Mesothelial cell of epicardium (in vitro differentiated cells): ENCODE results near the gene CCBE1. TPM values are rescaled to one million over a fixed set of nuclear protein-coding genes. Genes with fewer than 3 reads are reported as not detected.

Experiments used
- DNase-seq, 2 experiments: peaks; one replicate each; pipeline ENCODE4 v3.0.0; 2021; ENCODE audit warnings: low spot score in 2 of 2; ENCODE audit not compliant: unreplicated experiment in 2 of 2
- H3K27ac Mint-ChIP-seq: 2 replicates; pipeline ENCODE4 v1.8.0; 2021; ENCODE audit warnings: mixed read lengths
- H3K27me3 Mint-ChIP-seq: 2 replicates; pipeline ENCODE4 v1.8.0; 2021; ENCODE audit warnings: low read depth, mixed read lengths
- H3K36me3 Mint-ChIP-seq: 2 replicates; pipeline ENCODE4 v1.8.0; 2021; ENCODE audit warnings: mixed read lengths
- H3K4me1 Mint-ChIP-seq: 2 replicates; pipeline ENCODE4 v1.8.0; 2021; ENCODE audit warnings: mixed read lengths
- H3K4me3 Mint-ChIP-seq: 2 replicates; pipeline ENCODE4 v1.8.0; 2021; ENCODE audit warnings: mild to moderate bottlenecking, moderate library complexity, mixed read lengths
- H3K9me3 Mint-ChIP-seq: 2 replicates; pipeline ENCODE4 v1.8.0; 2021; ENCODE audit warnings: mixed read lengths
- total RNA-seq: library from RNA; stranded (reverse); gene quantifications from 3 replicates; pipeline ENCODE4 v1.2.1, GENCODE V29; 2021
- TF ChIP-seq, protein P1 (sequence below): fragments of 200-600 bp; sonication (generic); IDR thresholded peaks from one replicate; pipeline ENCODE4 v1.5.0; 2021; ENCODE audit warnings: antibody characterized with exemption; ENCODE audit not compliant: unreplicated experiment

Gene CCBE1
- total RNA-seq, 1 donor from 2014 or later = 71.1 TPM

DNA sequence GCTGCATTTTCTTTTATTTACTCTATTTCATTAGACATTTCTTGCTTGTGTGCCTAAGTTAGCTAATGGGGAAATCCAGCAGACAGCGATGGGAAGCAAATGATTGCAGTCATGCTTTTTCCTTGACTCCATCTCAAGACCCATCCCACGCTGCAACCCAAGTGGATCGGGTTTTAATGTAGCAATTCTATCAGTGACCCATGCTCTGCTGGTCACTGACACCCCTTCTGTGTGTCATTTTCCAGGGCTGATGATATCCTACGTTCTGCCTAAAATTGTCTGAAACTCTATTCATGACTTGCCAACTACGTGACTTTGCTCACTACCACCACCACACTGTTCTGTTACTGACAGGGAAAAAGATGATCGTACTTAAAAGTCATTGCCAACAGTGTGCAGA lies 129.8 kb downstream of the CCBE1 start:
- Mint-ChIP-seq H3K27me3 (peaks cover 20% of the 10 kb centered on the region), H3K9me3 (peaks cover 4% of the 10 kb centered on the region), H3K36me3 (no peaks in the 10 kb centered on the region), H3K27ac (peak overlapping the region; percentile 87), H3K4me1 (peaks cover 77% of the 10 kb centered on the region), H3K4me3 (no peak overlapping the region)
- DNase-seq = no peak
- TF ChIP-seq, protein P1, sequence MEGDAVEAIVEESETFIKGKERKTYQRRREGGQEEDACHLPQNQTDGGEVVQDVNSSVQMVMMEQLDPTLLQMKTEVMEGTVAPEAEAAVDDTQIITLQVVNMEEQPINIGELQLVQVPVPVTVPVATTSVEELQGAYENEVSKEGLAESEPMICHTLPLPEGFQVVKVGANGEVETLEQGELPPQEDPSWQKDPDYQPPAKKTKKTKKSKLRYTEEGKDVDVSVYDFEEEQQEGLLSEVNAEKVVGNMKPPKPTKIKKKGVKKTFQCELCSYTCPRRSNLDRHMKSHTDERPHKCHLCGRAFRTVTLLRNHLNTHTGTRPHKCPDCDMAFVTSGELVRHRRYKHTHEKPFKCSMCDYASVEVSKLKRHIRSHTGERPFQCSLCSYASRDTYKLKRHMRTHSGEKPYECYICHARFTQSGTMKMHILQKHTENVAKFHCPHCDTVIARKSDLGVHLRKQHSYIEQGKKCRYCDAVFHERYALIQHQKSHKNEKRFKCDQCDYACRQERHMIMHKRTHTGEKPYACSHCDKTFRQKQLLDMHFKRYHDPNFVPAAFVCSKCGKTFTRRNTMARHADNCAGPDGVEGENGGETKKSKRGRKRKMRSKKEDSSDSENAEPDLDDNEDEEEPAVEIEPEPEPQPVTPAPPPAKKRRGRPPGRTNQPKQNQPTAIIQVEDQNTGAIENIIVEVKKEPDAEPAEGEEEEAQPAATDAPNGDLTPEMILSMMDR = no peak

- TF ChIP-seq, protein P1 = no peak
- H3K27ac Mint-ChIP-seq = peak overlapping the region; percentile 87
- H3K4me3 Mint-ChIP-seq = no peak overlapping the region
- H3K36me3 Mint-ChIP-seq = no peaks in the 10 kb centered on the region
- no peak for DNase-seq
- peaks cover 24% of the 10 kb centered on the region for H3K27me3 Mint-ChIP-seq
- peaks cover 77% of the 10 kb centered on the region for H3K4me1 Mint-ChIP-seq
- H3K9me3 Mint-ChIP-seq = peaks cover 4% of the 10 kb centered on the region
These were observed 130.7 kb downstream of the CCBE1 start for GRCh38 chr18:59566533-59566971.

- H3K4me3 Mint-ChIP-seq = no peak overlapping the region
- peaks cover 73% of the 10 kb centered on the region for H3K4me1 Mint-ChIP-seq
- H3K9me3 Mint-ChIP-seq = peaks cover 4% of the 10 kb centered on the region
- TF ChIP-seq, protein P1 = no peak
- H3K36me3 Mint-ChIP-seq = no peaks in the 10 kb centered on the region
- peak overlapping the region; percentile 87 for H3K27ac Mint-ChIP-seq
- no peak for DNase-seq
- H3K27me3 Mint-ChIP-seq = peaks cover 26% of the 10 kb centered on the region
These were observed 131.3 kb downstream of the CCBE1 start for GRCh38 chr18:59565957-59566356.

DNA sequence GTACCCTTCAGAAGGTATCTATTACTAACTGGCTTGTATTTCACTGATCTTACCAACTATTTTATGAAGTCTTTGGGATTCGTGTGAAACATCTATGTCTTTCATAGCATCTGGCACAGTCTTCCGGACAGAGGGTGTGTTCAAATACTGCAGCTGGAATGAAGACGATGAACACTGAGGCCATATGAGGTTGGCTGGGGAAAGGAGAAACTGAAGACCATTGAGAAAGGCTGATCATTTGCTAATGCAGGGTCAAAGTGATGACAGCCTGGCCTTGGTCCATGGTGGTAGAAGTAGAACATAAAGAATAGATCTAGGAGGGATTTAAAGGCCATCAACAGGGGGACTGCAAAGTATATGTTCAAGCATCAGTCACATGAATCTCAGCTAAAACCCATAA lies 132.7 kb downstream of the CCBE1 start:
- TF ChIP-seq, protein P1 = no peak
- no peak overlapping the region for H3K4me3 Mint-ChIP-seq
- peaks cover 30% of the 10 kb centered on the region for H3K27me3 Mint-ChIP-seq
- peak overlapping the region; percentile 57 for H3K27ac Mint-ChIP-seq
- peaks cover 61% of the 10 kb centered on the region for H3K4me1 Mint-ChIP-seq
- no peaks in the 10 kb centered on the region for H3K36me3 Mint-ChIP-seq
- DNase-seq = no peak
- peaks cover 4% of the 10 kb centered on the region for H3K9me3 Mint-ChIP-seq

- no peak for DNase-seq
- Mint-ChIP-seq H3K27me3 (peaks cover 36% of the 10 kb centered on the region), H3K4me3 (no peak overlapping the region), H3K4me1 (peaks cover 52% of the 10 kb centered on the region), H3K9me3 (peaks cover 4% of the 10 kb centered on the region), H3K27ac (no peak overlapping the region), H3K36me3 (no peaks in the 10 kb centered on the region)
- TF ChIP-seq, protein P1 = no peak
These were observed 133.9 kb downstream of the CCBE1 start for GRCh38 chr18:59563176-59563785.
